ENCODE measurements around the gene ESRRG.
A peak's percentile ranks its signal among the peaks of the same experiment; 100 is the strongest.

The ESRRG gene

DNA sequence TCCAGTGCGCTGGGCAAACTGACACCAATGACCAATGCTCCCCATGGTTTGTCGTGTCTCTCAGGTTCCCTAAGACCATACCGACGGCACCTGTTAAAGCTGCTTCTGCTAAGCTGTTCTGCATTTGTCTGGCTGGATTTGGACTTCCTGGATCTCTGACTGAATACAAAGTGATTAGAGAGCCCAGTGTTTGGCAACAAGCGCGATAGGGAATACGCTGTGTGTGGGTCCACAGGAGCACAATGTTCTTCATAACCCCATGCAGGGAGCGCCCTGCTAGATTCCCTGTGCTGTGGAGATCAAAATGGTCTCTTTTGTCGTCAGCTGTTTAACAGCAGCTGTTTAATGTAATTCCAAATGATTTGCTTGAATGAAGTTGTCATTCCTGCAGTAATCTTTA is 26.0 kb upstream of the ESRRG start:
- no peak overlapping the region for H3K4me3 ChIP-seq
- TF ChIP-seq EZH2 (IDR thresholded peaks at IDR 0.05) (no peak), FOXP2 (optimal IDR thresholded peaks at IDR 0.05; ENCODE audit: control extremely low read depth, extremely low read length, insufficient read depth) (no peak), POLR2AphosphoS5 (IDR thresholded peaks at IDR 0.05; ENCODE audit: borderline replicate concordance, low read depth, low read length) (no peak)
- no peak overlapping the region for H3K27ac ChIP-seq
- H3K36me3 ChIP-seq (ENCODE audit: insufficient read depth, low read length), result no peaks in the 10 kb centered on the region
- H3K9ac ChIP-seq (ENCODE audit: insufficient read length), result no peak overlapping the region
- no peak for DNase-seq (ENCODE audit: low read depth, low spot score)
- no peaks in the 10 kb centered on the region for H3K9me3 ChIP-seq (ENCODE audit: low read depth, low read length)

GRCh38 chr1:216742625-216743024 is 19.4 kb upstream of the ESRRG start:
- TF ChIP-seq POLR2AphosphoS5 (IDR thresholded peaks at IDR 0.05; ENCODE audit: borderline replicate concordance, low read depth, low read length) (no peak), EZH2 (IDR thresholded peaks at IDR 0.05) (no peak), FOXP2 (optimal IDR thresholded peaks at IDR 0.05; ENCODE audit: control extremely low read depth, extremely low read length, insufficient read depth) (no peak)
- no peak for DNase-seq (ENCODE audit: low read depth, low spot score)
- Histone ChIP-seq H3K27ac (no peak overlapping the region), H3K36me3 (ENCODE audit: insufficient read depth, low read length) (no peaks in the 10 kb centered on the region), H3K4me3 (no peak overlapping the region), H3K9me3 (ENCODE audit: low read depth, low read length) (no peaks in the 10 kb centered on the region), H3K9ac (ENCODE audit: insufficient read length) (no peak overlapping the region)

DNA sequence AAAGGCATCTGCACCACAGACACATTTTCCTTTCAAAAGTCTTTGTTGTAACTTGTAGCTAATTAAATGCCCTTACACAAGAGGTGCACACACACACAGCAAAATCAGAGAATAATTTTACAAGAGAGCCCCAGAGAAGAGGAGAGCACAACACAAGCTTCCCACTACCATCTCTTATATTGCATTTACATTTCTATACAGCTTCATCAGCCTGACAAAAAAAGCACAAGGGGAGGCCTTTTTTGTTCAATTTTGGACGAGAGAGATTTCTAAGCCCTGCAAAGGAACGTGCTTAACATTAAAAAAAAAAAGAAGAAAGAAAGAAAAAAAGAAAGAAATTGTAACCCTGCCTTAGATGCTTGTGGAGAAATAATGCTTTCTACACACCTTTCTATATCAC is 17.1 kb upstream of the ESRRG start:
- no peak overlapping the region for H3K27ac ChIP-seq
- no peak for DNase-seq (ENCODE audit: low read depth, low spot score)
- H3K9me3 ChIP-seq (ENCODE audit: low read depth, low read length), result no peaks in the 10 kb centered on the region
- TF ChIP-seq POLR2AphosphoS5 (IDR thresholded peaks at IDR 0.05; ENCODE audit: borderline replicate concordance, low read depth, low read length) (no peak), EZH2 (IDR thresholded peaks at IDR 0.05) (no peak), FOXP2 (optimal IDR thresholded peaks at IDR 0.05; ENCODE audit: control extremely low read depth, extremely low read length, insufficient read depth) (no peak)
- no peaks in the 10 kb centered on the region for H3K36me3 ChIP-seq (ENCODE audit: insufficient read depth, low read length)
- no peak overlapping the region for H3K4me3 ChIP-seq
- no peak overlapping the region for H3K9ac ChIP-seq (ENCODE audit: insufficient read length)

DNA sequence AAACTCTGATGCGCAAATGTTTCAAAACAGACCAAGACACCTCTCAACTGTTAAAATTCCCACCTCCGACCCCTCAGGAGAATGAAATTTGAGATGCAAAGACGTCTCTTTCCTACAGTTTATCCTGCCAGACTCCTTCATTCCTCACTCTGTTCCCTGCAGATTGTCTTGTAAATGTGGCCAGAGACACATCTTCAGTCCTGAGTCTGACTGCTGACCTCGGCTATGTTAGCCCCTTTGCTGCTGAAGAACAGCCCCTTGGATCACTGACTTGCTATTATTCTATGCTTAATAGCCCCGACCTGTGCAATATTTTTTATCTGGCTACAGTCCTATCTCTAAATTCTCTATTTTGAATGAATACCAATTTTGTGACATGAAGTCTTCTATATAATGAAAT is 16.6 kb upstream of the ESRRG start:
- DNase-seq (ENCODE audit: low read depth, low spot score), result no peak
- H3K4me3 ChIP-seq, result no peak overlapping the region
- H3K9ac ChIP-seq (ENCODE audit: insufficient read length), result no peak overlapping the region
- no peaks in the 10 kb centered on the region for H3K9me3 ChIP-seq (ENCODE audit: low read depth, low read length)
- H3K27ac ChIP-seq, result no peak overlapping the region
- TF ChIP-seq POLR2AphosphoS5 (IDR thresholded peaks at IDR 0.05; ENCODE audit: borderline replicate concordance, low read depth, low read length) (no peak), FOXP2 (optimal IDR thresholded peaks at IDR 0.05; ENCODE audit: control extremely low read depth, extremely low read length, insufficient read depth) (no peak), EZH2 (IDR thresholded peaks at IDR 0.05) (no peak)
- no peaks in the 10 kb centered on the region for H3K36me3 ChIP-seq (ENCODE audit: insufficient read depth, low read length)

DNA sequence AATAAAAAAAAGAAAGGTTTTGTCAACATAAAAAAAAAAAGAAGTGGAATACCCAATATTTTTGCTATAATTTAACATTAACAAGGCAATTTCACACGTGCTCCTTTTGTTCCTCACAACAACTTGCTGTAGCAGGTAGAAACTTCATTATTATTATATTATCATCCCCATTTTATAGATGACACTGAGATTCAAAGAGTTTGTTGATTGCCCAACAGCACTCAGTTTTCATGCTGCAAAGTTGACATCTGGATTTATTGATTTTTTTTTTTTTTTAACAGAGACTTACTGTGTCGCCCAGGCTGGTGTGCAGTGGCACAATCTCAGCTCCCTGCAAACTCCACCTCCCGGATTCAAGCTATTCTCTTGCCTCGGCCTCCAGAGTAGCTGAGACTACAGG is 8.9 kb upstream of the ESRRG start:
- TF ChIP-seq POLR2AphosphoS5 (IDR thresholded peaks at IDR 0.05; ENCODE audit: borderline replicate concordance, low read depth, low read length), result no peak
- no peak for TF ChIP-seq EZH2 (IDR thresholded peaks at IDR 0.05)
- no peak for TF ChIP-seq FOXP2 (optimal IDR thresholded peaks at IDR 0.05; ENCODE audit: control extremely low read depth, extremely low read length, insufficient read depth)
- no peak overlapping the region for H3K27ac ChIP-seq
- H3K9ac ChIP-seq (ENCODE audit: insufficient read length), result no peak overlapping the region
- H3K9me3 ChIP-seq (ENCODE audit: low read depth, low read length), result no peaks in the 10 kb centered on the region
- no peak for DNase-seq (ENCODE audit: low read depth, low spot score)
- H3K36me3 ChIP-seq (ENCODE audit: insufficient read depth, low read length), result no peaks in the 10 kb centered on the region
- H3K4me3 ChIP-seq, result no peak overlapping the region

DNA sequence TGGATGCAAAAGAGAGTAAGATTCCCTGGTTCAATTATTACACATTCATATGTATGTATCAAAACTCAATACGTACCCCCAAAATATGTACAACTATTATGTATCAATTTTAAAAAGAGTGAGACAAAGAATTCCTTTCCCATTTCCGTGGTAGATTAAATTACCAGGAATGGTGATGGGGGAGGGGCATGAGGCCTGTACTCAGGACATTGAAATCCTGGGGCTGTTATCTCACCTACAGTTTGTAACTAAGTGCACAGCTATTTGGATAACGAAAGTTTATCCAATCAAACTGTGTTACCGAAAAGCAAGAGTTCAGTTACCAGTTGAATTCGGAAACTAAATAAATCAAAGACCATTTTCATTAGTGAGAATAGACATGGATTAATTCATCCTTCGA is 8.3 kb upstream of the ESRRG start:
- H3K36me3 ChIP-seq (ENCODE audit: insufficient read depth, low read length), result no peaks in the 10 kb centered on the region
- TF ChIP-seq FOXP2 (optimal IDR thresholded peaks at IDR 0.05; ENCODE audit: control extremely low read depth, extremely low read length, insufficient read depth), result no peak
- no peak overlapping the region for H3K9ac ChIP-seq (ENCODE audit: insufficient read length)
- no peak for DNase-seq (ENCODE audit: low read depth, low spot score)
- H3K9me3 ChIP-seq (ENCODE audit: low read depth, low read length), result no peaks in the 10 kb centered on the region
- no peak overlapping the region for H3K4me3 ChIP-seq
- no peak overlapping the region for H3K27ac ChIP-seq

- TF ChIP-seq EZH2 (IDR thresholded peaks at IDR 0.05), result no peak
- TF ChIP-seq POLR2AphosphoS5 (IDR thresholded peaks at IDR 0.05; ENCODE audit: borderline replicate concordance, low read depth, low read length), result no peak
- TF ChIP-seq FOXP2 (optimal IDR thresholded peaks at IDR 0.05; ENCODE audit: control extremely low read depth, extremely low read length, insufficient read depth), result no peak
- Histone ChIP-seq H3K36me3 (ENCODE audit: insufficient read depth, low read length) (no peaks in the 10 kb centered on the region), H3K27ac (no peak overlapping the region), H3K9ac (ENCODE audit: insufficient read length) (no peak overlapping the region), H3K9me3 (ENCODE audit: low read depth, low read length) (no peaks in the 10 kb centered on the region), H3K4me3 (no peak overlapping the region)
- DNase-seq (ENCODE audit: low read depth, low spot score), result no peak
Observed at GRCh38 chr1:216726435-216726834, 3.2 kb upstream of the ESRRG start.

DNA sequence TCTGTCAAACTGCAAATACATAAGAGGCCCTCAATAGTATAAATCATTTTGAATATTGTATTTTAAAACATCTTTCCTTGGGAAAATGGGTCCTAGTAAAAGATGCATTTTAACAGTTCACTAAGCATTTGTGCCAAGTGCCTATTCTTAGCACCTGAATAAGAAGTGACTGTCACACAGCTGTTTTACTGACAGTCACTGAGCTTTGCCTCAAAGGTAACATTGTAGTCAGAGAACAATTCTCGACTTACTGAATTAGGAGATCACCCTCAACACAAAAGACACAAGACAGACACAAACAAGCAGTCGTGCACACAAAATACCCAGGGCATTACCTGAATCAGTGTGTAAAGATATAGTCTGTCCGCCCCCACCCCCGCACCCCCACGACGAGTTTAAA is 408 bp downstream of the ESRRG start:
- TF ChIP-seq EZH2 (IDR thresholded peaks at IDR 0.05) (no peak), FOXP2 (optimal IDR thresholded peaks at IDR 0.05; ENCODE audit: control extremely low read depth, extremely low read length, insufficient read depth) (no peak), POLR2AphosphoS5 (IDR thresholded peaks at IDR 0.05; ENCODE audit: borderline replicate concordance, low read depth, low read length) (no peak)
- H3K9ac ChIP-seq (ENCODE audit: insufficient read length), result no peak overlapping the region
- no peak overlapping the region for H3K27ac ChIP-seq
- no peak for DNase-seq (ENCODE audit: low read depth, low spot score)
- H3K9me3 ChIP-seq (ENCODE audit: low read depth, low read length), result no peaks in the 10 kb centered on the region
- H3K4me3 ChIP-seq, result peak overlapping the region; percentile 76
- no peaks in the 10 kb centered on the region for H3K36me3 ChIP-seq (ENCODE audit: insufficient read depth, low read length)

- H3K36me3 ChIP-seq (ENCODE audit: insufficient read depth, low read length), result no peaks in the 10 kb centered on the region
- TF ChIP-seq FOXP2 (optimal IDR thresholded peaks at IDR 0.05; ENCODE audit: control extremely low read depth, extremely low read length, insufficient read depth) (no peak), EZH2 (IDR thresholded peaks at IDR 0.05) (no peak), POLR2AphosphoS5 (IDR thresholded peaks at IDR 0.05; ENCODE audit: borderline replicate concordance, low read depth, low read length) (no peak)
- no peak overlapping the region for H3K27ac ChIP-seq
Observed at GRCh38 chr1:216721863-216722262, 1.4 kb downstream of the ESRRG start.

More at GRCh38 chr1:216721863-216722262, 1.4 kb downstream of the ESRRG start:
- no peak for DNase-seq (ENCODE audit: low read depth, low spot score)
- no peak overlapping the region for H3K9ac ChIP-seq (ENCODE audit: insufficient read length)
- peak overlapping the region; percentile 76 for H3K4me3 ChIP-seq
- H3K9me3 ChIP-seq (ENCODE audit: low read depth, low read length), result no peaks in the 10 kb centered on the region
